GM19328 (cell line): ENCODE data around the gene APBB1IP.
"Not testable (repeated sequence)": the region's sequence is repeated elsewhere in the genome, so short reads cannot be mapped to it uniquely, and the experiment has no call there.

Experiments used
- ATAC-seq: cut with Tn5 transposase; IDR thresholded peaks from one replicate; pipeline ENCODE4 v1.9.1; 2021; ENCODE audit warnings: mild to moderate bottlenecking, moderate library complexity; ENCODE audit not compliant: unreplicated experiment

The APBB1IP gene

GRCh38 chr10:26550774-26551526, 112.8 kb downstream of the APBB1IP start:
- ATAC-seq, result no peak

- ATAC-seq, result no peak
Observed at GRCh38 chr10:26554246-26554645, 116.1 kb downstream of the APBB1IP start.

GRCh38 chr10:26555719-26556368, 117.7 kb downstream of the APBB1IP start:
- ATAC-seq, result no peak

GRCh38 chr10:26556748-26557640, 118.9 kb downstream of the APBB1IP start:
- ATAC-seq, result no peak

- no peak for ATAC-seq
Observed at GRCh38 chr10:26557641-26558014, 119.5 kb downstream of the APBB1IP start.

- ATAC-seq, result no peak
Observed at GRCh38 chr10:26566525-26567350, 128.6 kb downstream of the APBB1IP start.

- no peak for ATAC-seq
Observed at GRCh38 chr10:26567351-26567721, 129.2 kb downstream of the APBB1IP start.

- no peak for ATAC-seq
Observed at GRCh38 chr10:26571655-26572054, 133.5 kb downstream of the APBB1IP start.

GRCh38 chr10:26573674-26574073, 135.5 kb downstream of the APBB1IP start:
- no peak for ATAC-seq

- peak; percentile 74 for ATAC-seq
Observed at GRCh38 chr10:26574783-26575182, 136.6 kb downstream of the APBB1IP start.

- not testable (repeated sequence) for ATAC-seq
Observed at GRCh38 chr10:26578371-26578770, 140.2 kb downstream of the APBB1IP start.

GRCh38 chr10:26579256-26580063, 141.3 kb downstream of the APBB1IP start:
- ATAC-seq, result no peak

- no peak for ATAC-seq
Observed at GRCh38 chr10:26586211-26586610, 148.1 kb downstream of the APBB1IP start.

- ATAC-seq, result no peak
Observed at GRCh38 chr10:26588611-26589010, 150.5 kb downstream of the APBB1IP start.

GRCh38 chr10:26589813-26590212, 151.7 kb downstream of the APBB1IP start:
- not testable (repeated sequence) for ATAC-seq

- ATAC-seq, result peak; percentile 70
Observed at GRCh38 chr10:26593896-26594295, 155.8 kb downstream of the APBB1IP start.

GRCh38 chr10:26603283-26603682, 165.1 kb downstream of the APBB1IP start:
- ATAC-seq, result not testable (repeated sequence)

- ATAC-seq, result not testable (repeated sequence)
Observed at GRCh38 chr10:26604320-26605093, 166.4 kb downstream of the APBB1IP start.

- not testable (repeated sequence) for ATAC-seq
Observed at GRCh38 chr10:26606389-26606877, 168.3 kb downstream of the APBB1IP start.
